ENCODE measurements around the gene LDB1.
A peak's percentile ranks its signal among the peaks of the same experiment; 100 is the strongest.

The LDB1 gene

GRCh38 chr10:102159051-102159597 lies 39.0 kb upstream of the LDB1 start:
- no peak overlapping the region for H2AFZ ChIP-seq (ENCODE audit: low read depth, low read length)
- H3K27me3 ChIP-seq (ENCODE audit: low read depth, low read length), result no peaks in the 10 kb centered on the region
- no peak overlapping the region for H3K27ac ChIP-seq (ENCODE audit: low read length)
- peaks cover 8% of the 10 kb centered on the region; the same call in 1 of the 2 replicates for H4K20me1 ChIP-seq (ENCODE audit: insufficient read depth, low read length)
- H3K79me2 ChIP-seq (ENCODE audit: low read length), result peaks cover 40% of the 10 kb centered on the region
- H3K36me3 ChIP-seq (replicated peaks; ENCODE audit: low read depth, low read length), result peaks cover 62% of the 10 kb centered on the region
- no peak overlapping the region for H3K4me3 ChIP-seq (ENCODE audit: low read length)
- H3K9me3 ChIP-seq (ENCODE audit: insufficient read depth, low read length), result no peaks in the 10 kb centered on the region
- no peak overlapping the region for H3K4me2 ChIP-seq (ENCODE audit: low read length)
- no peaks in the 10 kb centered on the region for H3K4me1 ChIP-seq (ENCODE audit: low read length)
- TF ChIP-seq CTCF (IDR thresholded peaks at IDR 0.05; ENCODE audit: low read depth, low read length) (no peak), EZH2phosphoT487 (IDR thresholded peaks at IDR 0.05; ENCODE audit: low read depth) (no peak)
- no peak overlapping the region for H3K9ac ChIP-seq (ENCODE audit: low read length)

GRCh38 chr10:102157224-102157623 lies 37.1 kb upstream of the LDB1 start:
- Histone ChIP-seq H3K36me3 (replicated peaks; ENCODE audit: low read depth, low read length) (peaks cover 55% of the 10 kb centered on the region), H3K27ac (ENCODE audit: low read length) (no peak overlapping the region), H2AFZ (ENCODE audit: low read depth, low read length) (no peak overlapping the region), H3K4me2 (ENCODE audit: low read length) (no peak overlapping the region), H3K79me2 (ENCODE audit: low read length) (peaks cover 59% of the 10 kb centered on the region), H3K27me3 (ENCODE audit: low read depth, low read length) (no peaks in the 10 kb centered on the region), H3K4me3 (ENCODE audit: low read length) (no peak overlapping the region), H3K9ac (ENCODE audit: low read length) (no peak overlapping the region), H4K20me1 (ENCODE audit: insufficient read depth, low read length) (peaks cover 8% of the 10 kb centered on the region; the same call in 1 of the 2 replicates), H3K9me3 (ENCODE audit: insufficient read depth, low read length) (no peaks in the 10 kb centered on the region), H3K4me1 (ENCODE audit: low read length) (peaks cover 3% of the 10 kb centered on the region; the same call in 1 of the 2 replicates)
- TF ChIP-seq CTCF (IDR thresholded peaks at IDR 0.05; ENCODE audit: low read depth, low read length) (no peak), EZH2phosphoT487 (IDR thresholded peaks at IDR 0.05; ENCODE audit: low read depth) (no peak)

DNA sequence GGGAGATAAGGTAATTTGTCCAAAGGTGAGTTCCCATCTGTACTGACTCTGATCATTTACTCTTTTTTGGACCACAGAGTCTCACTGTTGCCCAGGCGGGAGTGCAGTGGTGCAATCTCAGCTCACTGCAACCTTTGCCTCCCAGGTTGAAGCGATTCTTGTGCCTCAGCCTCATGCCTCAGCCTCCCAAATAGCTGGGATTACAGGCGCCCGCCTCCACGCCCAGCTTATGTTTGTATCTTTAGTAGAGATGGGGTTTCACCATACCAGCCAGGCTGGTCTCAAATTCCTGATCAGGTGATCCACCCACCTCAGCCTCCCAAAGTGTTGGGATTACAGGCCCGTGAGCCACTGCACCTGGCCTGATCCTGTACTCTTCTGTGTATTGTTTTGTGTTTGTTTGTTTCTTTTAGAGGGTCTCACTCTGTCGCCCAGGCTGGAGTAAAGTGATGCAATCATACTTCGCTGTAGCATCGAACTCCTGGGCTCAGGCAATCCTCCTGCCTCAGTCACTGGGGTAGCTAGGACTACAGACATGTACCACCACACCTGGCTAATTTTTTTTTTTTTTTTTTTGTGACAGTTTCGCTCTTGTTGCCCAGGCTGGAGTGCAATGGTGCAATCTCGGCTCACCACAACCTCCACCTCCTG lies 34.4 kb upstream of the LDB1 start:
- no peaks in the 10 kb centered on the region for H3K9me3 ChIP-seq (ENCODE audit: insufficient read depth, low read length)
- TF ChIP-seq CTCF (IDR thresholded peaks at IDR 0.05; ENCODE audit: low read depth, low read length), result no peak
- no peak for TF ChIP-seq EZH2phosphoT487 (IDR thresholded peaks at IDR 0.05; ENCODE audit: low read depth)
- no peak overlapping the region for H3K9ac ChIP-seq (ENCODE audit: low read length)
- peaks cover 8% of the 10 kb centered on the region; the same call in 1 of the 2 replicates for H4K20me1 ChIP-seq (ENCODE audit: insufficient read depth, low read length)
- peaks cover 66% of the 10 kb centered on the region for H3K79me2 ChIP-seq (ENCODE audit: low read length)
- no peak overlapping the region for H3K4me3 ChIP-seq (ENCODE audit: low read length)
- peaks cover 40% of the 10 kb centered on the region for H3K36me3 ChIP-seq (replicated peaks; ENCODE audit: low read depth, low read length)
- H3K4me2 ChIP-seq (ENCODE audit: low read length), result no peak overlapping the region
- no peak overlapping the region for H2AFZ ChIP-seq (ENCODE audit: low read depth, low read length)
- H3K27ac ChIP-seq (ENCODE audit: low read length), result no peak overlapping the region
- no peaks in the 10 kb centered on the region for H3K27me3 ChIP-seq (ENCODE audit: low read depth, low read length)
- H3K4me1 ChIP-seq (ENCODE audit: low read length), result peaks cover 19% of the 10 kb centered on the region

- peak overlapping the region; percentile 94 for H3K4me3 ChIP-seq (ENCODE audit: low read length)
- H3K4me2 ChIP-seq (ENCODE audit: low read length), result peak overlapping the region; percentile 88
- TF ChIP-seq EZH2phosphoT487 (IDR thresholded peaks at IDR 0.05; ENCODE audit: low read depth) (no peak), CTCF (IDR thresholded peaks at IDR 0.05; ENCODE audit: low read depth, low read length) (no peak)
- no peak overlapping the region for H2AFZ ChIP-seq (ENCODE audit: low read depth, low read length)
- peaks cover 19% of the 10 kb centered on the region for H3K4me1 ChIP-seq (ENCODE audit: low read length)
- peaks cover 66% of the 10 kb centered on the region for H3K79me2 ChIP-seq (ENCODE audit: low read length)
- H3K36me3 ChIP-seq (replicated peaks; ENCODE audit: low read depth, low read length), result peaks cover 36% of the 10 kb centered on the region
- H3K9me3 ChIP-seq (ENCODE audit: insufficient read depth, low read length), result no peaks in the 10 kb centered on the region
- H3K27ac ChIP-seq (ENCODE audit: low read length), result peak overlapping the region; percentile 64
- peak overlapping the region; percentile 92 for H3K9ac ChIP-seq (ENCODE audit: low read length)
- no peaks in the 10 kb centered on the region for H3K27me3 ChIP-seq (ENCODE audit: low read depth, low read length)
- peaks cover 8% of the 10 kb centered on the region; the same call in 1 of the 2 replicates for H4K20me1 ChIP-seq (ENCODE audit: insufficient read depth, low read length)
Observed at GRCh38 chr10:102153093-102153620, 33.0 kb upstream of the LDB1 start.

Data from OCI-LY3 (cell line).